Effector CD8-positive, alpha-beta T cell (primary cell): ENCODE data around the gene GDAP1L1.

Experiments
- DNase-seq: peaks from one replicate; lab custom pipeline; 2025; lab: John Stamatoyannopoulos, UW
- total RNA-seq, 4 experiments: gene quantifications; one replicate each; lab custom pipeline; 2026; lab: John Stamatoyannopoulos, UW

GDAP1L1 gene
- 0 to 0.27 (median 0) reads per million in 4 experiments for total RNA-seq

DNA sequence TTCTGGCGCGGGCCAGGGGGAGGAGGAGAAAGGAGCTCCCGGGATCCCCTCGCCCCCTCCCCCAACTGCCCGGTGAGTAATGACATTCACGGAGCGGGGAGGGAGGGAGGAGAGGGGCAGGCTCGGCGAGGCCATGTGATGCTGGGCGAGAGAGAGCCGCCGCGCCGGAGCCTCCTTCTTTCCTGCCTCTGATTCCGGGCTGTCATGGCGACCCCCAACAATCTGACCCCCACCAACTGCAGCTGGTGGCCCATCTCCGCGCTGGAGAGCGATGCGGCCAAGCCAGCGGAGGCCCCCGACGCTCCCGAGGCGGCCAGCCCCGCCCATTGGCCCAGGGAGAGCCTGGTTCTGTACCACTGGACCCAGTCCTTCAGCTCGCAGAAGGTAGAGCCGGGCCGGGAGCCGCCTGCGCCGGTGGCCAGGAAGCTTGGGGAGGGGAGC, at the start of gene GDAP1L1:
TSS of gene GDAP1L1 (plus strand) at position 178 of the 441 bp plus-strand sequence. CDS start at position 205, 27 bp downstream.
- DNase-seq, result no peak

DNA sequence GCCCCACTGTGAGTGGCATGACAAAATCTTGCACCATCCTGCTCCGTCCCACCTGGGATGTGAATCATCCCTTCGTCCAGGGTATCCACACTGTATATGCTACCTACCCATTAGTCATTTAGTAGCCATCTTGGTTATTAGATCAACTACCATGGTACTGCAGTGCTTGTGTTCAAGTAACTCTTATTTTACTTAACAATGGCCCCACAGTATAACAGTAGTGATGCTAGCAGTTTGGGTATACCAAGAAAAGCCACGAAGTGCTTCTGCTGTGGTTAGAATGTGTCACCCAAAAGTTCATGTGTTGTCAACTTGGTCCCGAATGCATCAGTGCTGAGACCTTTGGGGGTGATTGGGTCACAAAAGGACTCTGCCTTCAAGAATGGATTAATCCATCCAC, 48.2 kb upstream of the GDAP1L1 start:
- DNase-seq, result no peak

GRCh38 chr20:44199877-44200276, 47.2 kb upstream of the GDAP1L1 start:
- DNase-seq, result no peak

- no peak for DNase-seq
Measured at GRCh38 chr20:44200371-44200770, 46.7 kb upstream of the GDAP1L1 start.

GRCh38 chr20:44200983-44201382, 46.1 kb upstream of the GDAP1L1 start:
- no peak for DNase-seq

- DNase-seq, result no peak
Measured at GRCh38 chr20:44203161-44203560, 43.9 kb upstream of the GDAP1L1 start.

DNA sequence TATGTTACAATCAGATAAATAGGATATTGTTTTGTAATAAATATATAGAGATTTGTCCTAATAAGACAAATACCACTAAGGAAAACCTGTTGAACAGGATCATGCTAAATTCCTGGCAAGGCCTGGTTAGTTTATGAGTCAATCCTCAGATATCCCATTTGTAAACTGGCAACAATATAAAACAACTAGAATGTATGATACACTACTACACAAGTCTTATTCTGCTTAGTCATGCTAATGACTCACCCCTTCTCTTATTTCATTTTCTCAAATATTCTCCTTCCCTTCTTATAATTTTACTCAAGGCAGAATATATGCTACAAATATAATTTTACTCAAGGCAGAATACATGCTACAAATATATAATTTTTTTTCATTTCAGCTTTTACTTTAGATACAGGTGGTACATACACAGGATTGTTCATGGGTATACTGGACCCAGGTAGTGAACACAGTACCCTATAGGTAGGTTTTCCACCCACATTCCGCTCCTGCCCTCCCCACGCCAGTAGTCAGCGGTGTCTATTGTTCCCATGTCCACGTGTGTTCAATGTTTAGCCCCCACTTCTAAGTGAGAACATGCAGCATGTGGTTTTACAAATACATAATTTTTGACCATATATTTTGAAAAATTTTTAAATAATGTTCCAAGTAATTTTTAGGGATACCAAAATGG, 42.8 kb upstream of the GDAP1L1 start:
- DNase-seq, result no peak

DNA sequence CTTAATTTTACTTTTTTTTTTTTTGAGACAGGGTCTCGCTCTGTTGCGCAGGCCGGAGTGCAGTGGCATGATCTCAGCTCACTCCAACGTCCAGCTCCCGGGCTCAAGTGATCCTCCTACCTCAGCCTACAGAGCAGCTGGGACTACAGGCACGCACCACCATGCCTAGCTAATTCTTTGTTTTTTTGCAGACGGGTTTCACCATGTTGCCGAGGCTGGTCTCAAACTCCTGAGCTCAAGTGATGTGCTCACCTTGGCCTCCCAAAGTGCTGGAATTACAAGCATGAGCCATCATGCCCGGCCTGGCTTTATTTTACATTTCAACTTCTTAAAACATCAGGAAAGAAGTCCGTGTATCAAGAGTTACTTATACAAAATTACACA, 42.3 kb upstream of the GDAP1L1 start:
- no peak for DNase-seq

DNA sequence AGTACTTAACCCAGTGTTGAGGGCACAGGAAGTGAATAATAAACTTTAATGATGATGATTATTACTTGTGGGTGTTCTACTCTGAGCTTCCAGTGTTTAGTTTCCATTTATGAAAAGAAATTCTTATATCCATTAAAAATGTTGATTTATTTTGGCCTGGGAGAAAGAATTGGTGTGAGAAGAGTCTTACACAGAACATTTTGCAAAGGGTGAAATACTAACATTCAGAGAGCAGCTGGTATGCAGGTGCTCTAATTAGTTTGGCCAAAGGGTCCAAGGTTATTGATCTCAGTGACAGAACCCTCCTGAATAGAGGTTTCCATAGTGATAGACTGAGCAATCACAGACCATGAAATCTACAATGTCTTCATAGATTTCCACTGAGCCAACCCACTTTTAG, 41.0 kb upstream of the GDAP1L1 start:
- no peak for DNase-seq

GRCh38 chr20:44207126-44207723, 39.9 kb upstream of the GDAP1L1 start:
- no peak for DNase-seq

GRCh38 chr20:44208165-44208564, 38.9 kb upstream of the GDAP1L1 start:
- no peak for DNase-seq

DNA sequence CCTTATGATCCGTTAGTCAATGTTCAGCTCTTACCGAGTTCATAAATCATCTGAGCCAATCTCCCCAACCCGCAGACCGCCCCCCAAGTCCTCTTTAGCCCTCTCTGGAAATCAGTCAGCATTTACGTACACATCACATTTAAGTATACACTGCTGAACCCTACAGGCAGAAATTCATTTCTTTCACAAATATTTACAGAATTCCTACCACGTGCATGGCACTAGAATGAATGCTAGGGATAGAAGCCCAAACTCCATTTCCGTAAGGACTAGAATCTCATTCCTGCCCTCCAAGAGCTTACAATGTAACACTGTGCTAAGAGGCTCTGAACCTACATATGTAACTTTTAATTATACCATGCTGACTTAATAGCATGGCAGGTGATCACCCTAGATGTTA, 38.3 kb upstream of the GDAP1L1 start:
- DNase-seq, result no peak

- peak; percentile 18 for DNase-seq
Measured at GRCh38 chr20:44209686-44210405, 37.3 kb upstream of the GDAP1L1 start.

DNA sequence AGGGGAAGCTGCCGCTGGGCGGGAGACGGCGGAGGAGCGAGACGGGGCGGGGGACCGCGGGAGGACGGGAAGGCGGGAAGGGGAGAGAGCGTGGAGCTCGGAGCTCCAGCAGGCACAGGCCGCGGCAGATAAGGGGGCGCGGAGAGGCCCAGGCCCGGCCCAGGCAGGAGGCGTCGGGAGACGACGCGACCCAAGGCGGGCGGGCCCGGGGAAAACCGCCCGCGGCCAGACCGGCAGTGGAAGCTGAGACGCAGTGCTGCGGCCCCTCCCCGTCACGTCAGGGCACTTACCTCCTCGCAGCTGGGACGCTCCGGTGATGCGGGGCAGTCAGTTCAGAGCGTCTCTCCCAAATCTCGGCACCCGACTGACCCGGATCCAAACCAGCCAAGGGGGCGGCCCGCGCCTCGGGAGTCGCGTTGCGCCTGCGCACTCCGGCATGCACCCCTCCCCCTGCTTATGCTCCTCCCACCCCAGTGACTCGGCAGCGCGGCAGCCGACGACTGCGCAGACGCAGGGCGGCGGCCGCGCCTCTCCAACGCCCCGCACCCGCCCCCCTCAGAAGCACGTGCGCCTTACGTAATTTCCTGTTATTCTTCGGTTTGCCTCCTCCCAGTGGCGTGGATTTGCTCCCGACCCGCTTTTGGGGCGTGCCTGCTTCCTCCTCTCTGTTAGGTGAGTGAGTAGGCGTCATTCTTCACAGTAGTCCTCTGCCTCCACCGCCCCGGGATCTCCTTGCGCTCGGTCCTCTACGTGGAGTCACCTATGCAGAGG, 36.5 kb upstream of the GDAP1L1 start, which contains the start of gene OSER1:
TSS of gene OSER1 (minus strand) at position 366 of the 771 bp plus-strand sequence. CDS start 3,814 bp downstream, outside the sequence.
- peak; percentile 98 for DNase-seq

- DNase-seq, result peak; percentile 12
Measured at GRCh38 chr20:44211177-44212039, 35.7 kb upstream of the GDAP1L1 start.

DNA sequence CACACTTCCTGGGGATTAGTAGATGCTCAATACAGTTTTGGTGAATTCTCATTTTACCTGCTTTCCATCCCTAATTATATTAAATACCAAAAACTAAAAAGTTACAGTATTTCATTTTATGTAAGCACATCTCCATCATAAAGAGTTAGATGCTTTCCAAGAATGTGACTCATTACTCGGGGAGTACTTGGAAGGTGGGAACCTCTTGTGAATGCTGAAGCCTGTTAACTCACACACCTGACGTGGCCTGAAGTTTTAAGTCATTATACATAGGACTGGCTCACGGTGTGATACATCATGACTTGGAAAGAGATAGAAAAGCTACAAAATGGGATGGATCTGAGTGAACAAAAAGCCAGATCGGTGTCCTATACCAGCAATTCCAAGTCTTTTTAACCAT, 34.3 kb upstream of the GDAP1L1 start:
- DNase-seq, result no peak

GRCh38 chr20:44215125-44215524, 32.0 kb upstream of the GDAP1L1 start:
- DNase-seq, result peak; percentile 59

DNA sequence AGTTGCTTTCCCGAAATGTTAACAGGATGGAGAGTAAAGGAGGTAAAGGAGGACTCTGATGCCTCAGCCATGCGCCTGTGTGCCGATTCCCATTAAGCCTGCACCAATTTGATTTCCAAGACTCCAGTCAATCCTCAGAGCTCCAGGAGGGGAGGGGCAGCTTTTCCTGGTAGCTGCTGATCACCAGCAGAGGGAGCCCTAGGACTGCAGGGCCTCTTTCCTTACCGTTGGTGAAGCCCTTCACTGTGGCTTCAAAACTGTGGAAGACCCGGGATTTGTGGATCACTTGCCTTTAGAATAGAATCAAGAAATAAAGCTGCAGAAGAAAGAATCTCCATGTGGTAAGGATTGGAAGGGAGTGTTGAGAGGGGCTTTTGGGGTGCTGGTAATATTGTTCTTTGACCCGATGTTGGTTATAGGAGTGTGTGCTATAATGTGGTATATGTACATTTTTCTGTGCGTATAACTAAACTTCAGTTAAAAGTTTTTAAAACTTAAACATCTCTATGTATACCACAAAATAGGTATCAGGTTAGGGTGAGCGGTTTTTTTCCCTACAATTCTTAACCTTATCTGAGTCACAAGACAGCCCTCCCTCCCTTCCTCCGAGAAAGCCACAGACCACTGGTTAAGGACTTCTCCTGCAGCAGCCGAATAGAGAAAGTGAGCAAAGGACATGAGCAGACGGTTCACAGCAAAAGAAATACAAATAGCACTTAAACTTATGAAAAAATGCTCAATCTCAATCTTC, 29.6 kb upstream of the GDAP1L1 start:
- peak; percentile 61 for DNase-seq

GRCh38 chr20:44218446-44218845, 28.7 kb upstream of the GDAP1L1 start:
- peak; percentile 28 for DNase-seq

- no peak for DNase-seq
Measured at GRCh38 chr20:44219170-44219730, 27.9 kb upstream of the GDAP1L1 start.
